ENCODE results near the gene SYNJ2. TPM values are rescaled to one million over a fixed set of nuclear protein-coding genes. Genes with fewer than 3 reads are reported as not detected.
A peak's percentile ranks its signal among the peaks of the same experiment; 100 is the strongest.

The SYNJ2 gene
- total RNA-seq, 1 experiment from 2014 or later, result 24.5 TPM

GRCh38 chr6:158002951-158003853 lies 21.5 kb downstream of the SYNJ2 start:
- no peak for TF ChIP-seq CTCF (conservative IDR thresholded peaks at IDR 0.05)
- peaks cover 0 to 4% of the 10 kb centered on the region in 2 experiments; a peak in 1 of 5 replicates for H3K9me3 Mint-ChIP-seq
- no peak for DNase-seq
- Histone ChIP-seq H2BK15ac (ENCODE audit: low read depth, low read length) (no peak overlapping the region), H3K23ac (ENCODE audit: insufficient read length, low read depth, low read length) (no peak overlapping the region), H3K79me1 (ENCODE audit: insufficient read depth, low read depth, low read length, poor library complexity, severe bottlenecking) (no peaks in the 10 kb centered on the region), H4K5ac (ENCODE audit: insufficient read length, low read depth, low read length) (no peak overlapping the region), H3K9ac (ENCODE audit: extremely low read depth, insufficient read length, low read length) (no peak overlapping the region), H2AK5ac (ENCODE audit: insufficient read length, low read length) (no peak overlapping the region), H3K14ac (ENCODE audit: insufficient read depth, low read length) (peak overlapping the region; percentile 34; the same call in 1 of the 2 replicates), H2BK120ac (ENCODE audit: low read depth, low read length, poor library complexity, severe bottlenecking) (peak overlapping the region; percentile 50), H3K23me2 (ENCODE audit: insufficient read length, low read depth, low read length, poor library complexity, severe bottlenecking) (no peaks in the 10 kb centered on the region), H2BK12ac (ENCODE audit: insufficient read length, low read depth, low read length) (no peak overlapping the region), H2AFZ (ENCODE audit: low read length) (no peak overlapping the region), H3K4ac (ENCODE audit: low read depth, low read length) (no peak overlapping the region; the same call in 1 of the 2 replicates), H4K20me1 (ENCODE audit: control insufficient read depth, insufficient read depth, insufficient read length) (no peaks in the 10 kb centered on the region), H3K9me3 (ENCODE audit: control insufficient read depth, low read depth, low read length) (no peaks in the 10 kb centered on the region), H3K56ac (ENCODE audit: insufficient read length, low read depth, low read length) (no peak overlapping the region), H3K27me3 (ENCODE audit: insufficient read depth, low read length) (no peaks in the 10 kb centered on the region), H3K18ac (ENCODE audit: insufficient read length, low read depth, low read length) (peak overlapping the region; percentile 59), H2BK20ac (ENCODE audit: low read depth, low read length, poor library complexity, severe bottlenecking) (peak overlapping the region; percentile 76), H3K4me2 (ENCODE audit: insufficient read depth, insufficient read length, low read length) (no peak overlapping the region), H3K27ac (ENCODE audit: insufficient read length, low read depth, low read length) (no peak overlapping the region), H3K79me2 (ENCODE audit: insufficient read depth, low read length) (no peaks in the 10 kb centered on the region; the same call in 1 of the 2 replicates), H4K91ac (ENCODE audit: insufficient read length, low read depth, low read length) (no peak overlapping the region), H3T11ph (ENCODE audit: low read length) (no peak overlapping the region), H4K8ac (replicated peaks; ENCODE audit: insufficient read length, low read depth, low read length) (no peak overlapping the region), H3K4me1 (ENCODE audit: insufficient read depth, low read length) (peaks cover 16% of the 10 kb centered on the region; the same call in 1 of the 2 replicates), H2BK5ac (ENCODE audit: insufficient read length, low read length) (no peak overlapping the region)
- no CpG with 5 or more reads among the region's 15 CpGs for WGBS (ENCODE audit: extremely low coverage, insufficient read length, low lambda C conversion rate)
- no peaks in the 10 kb centered on the region; the same call in 1 of the 2 replicates for H3K27me3 Mint-ChIP-seq (ENCODE audit: low read depth)
- peak overlapping the region; percentile 21 to 82 (median 39); a peak in 4 of 7 replicates for H3K27ac Mint-ChIP-seq
- peaks cover 3 to 8% (median 7%) of the 10 kb centered on the region in 3 experiments; a peak in 5 of 7 replicates for H3K36me3 Mint-ChIP-seq (ENCODE audit: insufficient read depth in 1 of 3, low read depth in 3 of 3)
- peaks cover 43% of the 10 kb centered on the region in 2 experiments for H3K4me1 Mint-ChIP-seq
- no peak overlapping the region for H3K4me3 Mint-ChIP-seq
